ENCODE measurements around the gene SPP2. TPM values are rescaled to one million over a fixed set of nuclear protein-coding genes. Genes with fewer than 3 reads are reported as not detected.

SPP2 gene
- total and polyA plus RNA-seq, 2 of the 8 experiments (the other 6 are each of a cell fraction or from before 2014, with no cell fraction given): not detected

GRCh38 chr2:234044157-234044556 lies 6.3 kb upstream of the SPP2 start:
- FAIRE-seq: no peak
- CTCF ChIA-PET (ENCODE audit: partially characterized antibody): no interaction called here
- H4K8ac ChIP-seq (ENCODE audit: extremely low read depth, insufficient read depth, low read length): no peak overlapping the region
- TF ChIP-seq CHD7 (IDR thresholded peaks at IDR 0.05; ENCODE audit: insufficient replicate concordance, low read length): no peak

More at GRCh38 chr2:234044157-234044556, 6.3 kb upstream of the SPP2 start:
- no peaks in the 10 kb centered on the region for H3K79me1 ChIP-seq (ENCODE audit: low read depth, low read length)
- no peak for DNase-seq (ENCODE audit: low read depth in 1 of 2, low spot score in 2 of 2)
- no peak overlapping the region for H2AFZ ChIP-seq (ENCODE audit: low read length)
- POLR2A ChIA-PET (ENCODE audit: partially characterized antibody): no interaction called here
- no peaks in the 10 kb centered on the region for H3K4me1 ChIP-seq (replicated peaks in 1 of 4; ENCODE audit: control insufficient read depth in 3 of 4, insufficient read depth in 4 of 4, low read length in 3 of 4)
- H2BK20ac ChIP-seq (ENCODE audit: low read length): no peak overlapping the region
- no peaks in the 10 kb centered on the region for H3K79me2 ChIP-seq (ENCODE audit: control insufficient read depth in 1 of 2, insufficient read depth in 2 of 2, low read length in 2 of 2)
- H4K5ac ChIP-seq (ENCODE audit: insufficient read length, low read depth, low read length): no peak overlapping the region
- H2BK12ac ChIP-seq (ENCODE audit: low read depth, low read length): no peak overlapping the region
- no peaks in the 10 kb centered on the region for H3K36me3 ChIP-seq (ENCODE audit: control insufficient read depth in 2 of 4, insufficient read depth in 4 of 4, low read length in 3 of 4)
- peaks cover 0 to 1% (median 0%) of the 10 kb centered on the region in 4 experiments; a peak in 1 of 7 replicates for H3K27me3 ChIP-seq (replicated peaks in 1 of 4; ENCODE audit: control insufficient read depth in 3 of 4, extremely low read depth in 1 of 4, insufficient read depth in 3 of 4, low read length in 3 of 4)
- H3K18ac ChIP-seq (ENCODE audit: extremely low read depth, low read length): no peak overlapping the region
- no peak overlapping the region for H2BK15ac ChIP-seq (ENCODE audit: low read length)
- no peak overlapping the region for H3K4me2 ChIP-seq (ENCODE audit: insufficient read depth in 1 of 2, low read depth in 2 of 2, low read length in 2 of 2)
- H4K20me1 ChIP-seq (replicated peaks in 1 of 2; ENCODE audit: control insufficient read depth in 1 of 2, insufficient read depth in 2 of 2, low read length in 2 of 2): no peaks in the 10 kb centered on the region
- H3K4ac ChIP-seq (replicated peaks; ENCODE audit: insufficient read length, low read depth, low read length): no peak overlapping the region
- no peak overlapping the region for H3K4me3 ChIP-seq (ENCODE audit: extremely low read depth in 1 of 4, insufficient read depth in 2 of 4, low read depth in 3 of 4, low read length in 4 of 4)
- no peak overlapping the region for H3K27ac ChIP-seq (ENCODE audit: low read depth, low read length)
- H3K56ac ChIP-seq (replicated peaks; ENCODE audit: insufficient read length, low read depth, low read length): no peak overlapping the region
- H3K9me3 ChIP-seq (ENCODE audit: insufficient read depth in 2 of 2, low read depth in 1 of 2, low read length in 1 of 2): no peaks in the 10 kb centered on the region
- no peak overlapping the region for H2AK5ac ChIP-seq (ENCODE audit: low read depth, low read length)
- no peaks in the 10 kb centered on the region for H3K23me2 ChIP-seq (ENCODE audit: low read depth, low read length)
- WGBS, 2 experiments (ENCODE audit: extremely low coverage in 1 of 2, insufficient coverage in 1 of 2, insufficient read length in 1 of 2, insufficient replicate concordance in 2 of 2, low coverage in 1 of 2, low lambda C conversion rate in 2 of 2, missing lambda C conversion rate in 1 of 2): 89% methylated on average over 1 of the region's 1 CpG; no CpG with 5 or more reads in 1 of the 2 experiments
- no peak overlapping the region for H4K91ac ChIP-seq (replicated peaks; ENCODE audit: insufficient read length, low read length)
- H3K14ac ChIP-seq (ENCODE audit: insufficient read length): no peak overlapping the region
- H2BK120ac ChIP-seq (replicated peaks; ENCODE audit: low read depth, low read length): no peak overlapping the region
- H3K23ac ChIP-seq (ENCODE audit: insufficient read length): no peak overlapping the region
- H2BK5ac ChIP-seq (ENCODE audit: low read depth, low read length): no peak overlapping the region
- H3K9ac ChIP-seq (replicated peaks in 1 of 4; ENCODE audit: extremely low read depth in 1 of 4, low read depth in 3 of 4, low read length in 3 of 4): no peak overlapping the region

Measured in H1 (cell line).